Ishikawa (cell line): Measurements from ENCODE around the gene FAU.

Experiments
- CEBPB ChIP-seq: IDR thresholded peaks from 2 replicates; pipeline ENCODE4 v1.6.1; 2012
- CREB1 ChIP-seq: IDR thresholded peaks from 2 replicates; pipeline ENCODE4 v1.6.1; 2012; ENCODE audit warnings: low read depth
- EGR1 ChIP-seq: IDR thresholded peaks from 2 replicates; pipeline ENCODE4 v1.6.1; 2012
- EP300 ChIP-seq: IDR thresholded peaks from 2 replicates; pipeline ENCODE4 v1.6.1; 2012; ENCODE audit warnings: borderline replicate concordance
- FOXM1 ChIP-seq: IDR thresholded peaks from 2 replicates; pipeline ENCODE4 v1.6.1; 2012; ENCODE audit warnings: low read depth, borderline replicate concordance
- NFIC ChIP-seq: IDR thresholded peaks from 2 replicates; pipeline ENCODE4 v1.6.1; 2012
- RAD21 ChIP-seq: IDR thresholded peaks from 2 replicates; pipeline ENCODE4 v1.6.1; 2012; ENCODE audit warnings: low read depth
- TAF1 ChIP-seq: IDR thresholded peaks from 2 replicates; pipeline ENCODE4 v1.6.1; 2012; ENCODE audit warnings: low read depth, mild to moderate bottlenecking
- TCF12 ChIP-seq: IDR thresholded peaks from 2 replicates; pipeline ENCODE4 v1.6.1; 2012; ENCODE audit warnings: low read depth
- TEAD4 ChIP-seq: IDR thresholded peaks from 2 replicates; pipeline ENCODE4 v1.6.1; 2012
- YY1 ChIP-seq: IDR thresholded peaks from 2 replicates; pipeline ENCODE4 v1.6.1; 2012; ENCODE audit warnings: low read depth
- ZBTB7A ChIP-seq: IDR thresholded peaks from 2 replicates; pipeline ENCODE4 v1.6.1; 2012; ENCODE audit warnings: low read depth
- TF ChIP-seq, protein P1 (sequence below): IDR thresholded peaks from 2 replicates; pipeline ENCODE4 v1.6.1; 2012
- TF ChIP-seq, protein P2 (sequence below): IDR thresholded peaks from 2 replicates; pipeline ENCODE4 v1.6.1; 2012
- TF ChIP-seq, protein P3 (sequence below): IDR thresholded peaks from 2 replicates; pipeline ENCODE4 v1.6.1; 2012; ENCODE audit warnings: low read depth, mild to moderate bottlenecking

The FAU gene

DNA sequence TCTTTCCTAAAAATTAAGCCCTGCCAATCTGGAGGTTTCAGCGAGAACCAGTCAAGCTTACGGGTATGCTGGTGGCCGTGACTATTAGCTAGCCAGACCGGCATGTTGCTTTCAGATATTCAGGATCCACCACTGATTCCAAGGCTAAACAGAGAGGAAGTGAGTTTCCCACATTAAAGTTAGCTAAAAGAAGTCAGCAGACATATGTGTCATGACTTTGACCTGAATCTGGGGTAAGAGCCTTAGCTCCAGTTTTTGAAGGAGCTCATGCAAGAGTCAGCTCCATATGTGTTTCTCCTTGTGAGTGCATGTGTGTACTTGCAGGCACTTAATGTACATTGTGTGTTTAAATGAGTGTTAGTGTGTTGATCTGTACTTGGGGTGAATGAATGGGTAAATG, 36.5 kb downstream of the FAU start:
- no peak for TF ChIP-seq CEBPB
- TF ChIP-seq NFIC = no peak
- no peak for TF ChIP-seq TCF12
- no peak for TF ChIP-seq FOXM1
- TF ChIP-seq EGR1 = no peak
- no peak for TF ChIP-seq ZBTB7A
- TF ChIP-seq, protein P1, sequence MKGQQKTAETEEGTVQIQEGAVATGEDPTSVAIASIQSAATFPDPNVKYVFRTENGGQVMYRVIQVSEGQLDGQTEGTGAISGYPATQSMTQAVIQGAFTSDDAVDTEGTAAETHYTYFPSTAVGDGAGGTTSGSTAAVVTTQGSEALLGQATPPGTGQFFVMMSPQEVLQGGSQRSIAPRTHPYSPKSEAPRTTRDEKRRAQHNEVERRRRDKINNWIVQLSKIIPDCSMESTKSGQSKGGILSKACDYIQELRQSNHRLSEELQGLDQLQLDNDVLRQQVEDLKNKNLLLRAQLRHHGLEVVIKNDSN = no peak
- TF ChIP-seq TAF1 = no peak
- TF ChIP-seq EP300 = no peak
- TF ChIP-seq, protein P2, sequence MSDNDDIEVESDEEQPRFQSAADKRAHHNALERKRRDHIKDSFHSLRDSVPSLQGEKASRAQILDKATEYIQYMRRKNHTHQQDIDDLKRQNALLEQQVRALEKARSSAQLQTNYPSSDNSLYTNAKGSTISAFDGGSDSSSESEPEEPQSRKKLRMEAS = no peak
- TF ChIP-seq, protein P3, sequence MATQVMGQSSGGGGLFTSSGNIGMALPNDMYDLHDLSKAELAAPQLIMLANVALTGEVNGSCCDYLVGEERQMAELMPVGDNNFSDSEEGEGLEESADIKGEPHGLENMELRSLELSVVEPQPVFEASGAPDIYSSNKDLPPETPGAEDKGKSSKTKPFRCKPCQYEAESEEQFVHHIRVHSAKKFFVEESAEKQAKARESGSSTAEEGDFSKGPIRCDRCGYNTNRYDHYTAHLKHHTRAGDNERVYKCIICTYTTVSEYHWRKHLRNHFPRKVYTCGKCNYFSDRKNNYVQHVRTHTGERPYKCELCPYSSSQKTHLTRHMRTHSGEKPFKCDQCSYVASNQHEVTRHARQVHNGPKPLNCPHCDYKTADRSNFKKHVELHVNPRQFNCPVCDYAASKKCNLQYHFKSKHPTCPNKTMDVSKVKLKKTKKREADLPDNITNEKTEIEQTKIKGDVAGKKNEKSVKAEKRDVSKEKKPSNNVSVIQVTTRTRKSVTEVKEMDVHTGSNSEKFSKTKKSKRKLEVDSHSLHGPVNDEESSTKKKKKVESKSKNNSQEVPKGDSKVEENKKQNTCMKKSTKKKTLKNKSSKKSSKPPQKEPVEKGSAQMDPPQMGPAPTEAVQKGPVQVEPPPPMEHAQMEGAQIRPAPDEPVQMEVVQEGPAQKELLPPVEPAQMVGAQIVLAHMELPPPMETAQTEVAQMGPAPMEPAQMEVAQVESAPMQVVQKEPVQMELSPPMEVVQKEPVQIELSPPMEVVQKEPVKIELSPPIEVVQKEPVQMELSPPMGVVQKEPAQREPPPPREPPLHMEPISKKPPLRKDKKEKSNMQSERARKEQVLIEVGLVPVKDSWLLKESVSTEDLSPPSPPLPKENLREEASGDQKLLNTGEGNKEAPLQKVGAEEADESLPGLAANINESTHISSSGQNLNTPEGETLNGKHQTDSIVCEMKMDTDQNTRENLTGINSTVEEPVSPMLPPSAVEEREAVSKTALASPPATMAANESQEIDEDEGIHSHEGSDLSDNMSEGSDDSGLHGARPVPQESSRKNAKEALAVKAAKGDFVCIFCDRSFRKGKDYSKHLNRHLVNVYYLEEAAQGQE = no peak
- TF ChIP-seq RAD21 = no peak
- TF ChIP-seq TEAD4 = no peak
- TF ChIP-seq YY1 = no peak
- TF ChIP-seq CREB1 = no peak

DNA sequence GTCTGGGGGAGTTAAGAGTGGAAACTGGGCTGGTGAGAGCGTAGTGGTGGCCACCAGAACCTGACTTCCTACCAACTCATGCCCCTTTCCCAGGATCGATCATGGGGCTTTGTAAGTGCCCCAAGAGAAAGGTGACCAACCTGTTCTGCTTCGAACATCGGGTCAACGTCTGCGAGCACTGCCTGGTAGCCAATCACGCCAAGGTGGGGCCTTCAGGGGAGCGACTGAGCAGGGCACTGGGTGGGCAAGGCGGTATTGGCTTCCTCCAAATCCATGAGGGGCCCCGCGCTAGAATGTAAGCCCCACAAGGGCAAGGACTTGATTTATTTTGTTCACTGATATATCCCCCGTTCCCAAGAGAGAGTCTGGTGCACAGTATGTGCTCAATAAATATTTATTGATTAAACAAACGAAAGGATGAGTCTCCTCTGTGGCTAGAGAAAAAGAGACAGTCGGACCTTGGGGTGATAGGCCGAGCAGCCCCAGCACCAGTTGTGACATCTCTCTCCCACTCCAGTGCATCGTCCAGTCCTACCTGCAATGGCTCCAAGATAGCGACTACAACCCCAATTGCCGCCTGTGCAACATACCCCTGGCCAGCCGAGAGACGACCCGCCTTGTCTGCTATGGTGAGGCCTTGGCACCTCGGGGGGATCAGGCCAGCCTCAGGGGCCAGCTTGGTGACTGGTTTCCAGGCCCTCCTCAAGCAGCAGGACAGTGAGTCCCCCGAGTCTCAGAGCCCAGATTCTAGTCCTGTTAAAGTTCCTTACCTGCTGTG, 37.1 kb downstream of the FAU start:
- no peak for TF ChIP-seq EGR1
- no peak for TF ChIP-seq ZBTB7A
- TF ChIP-seq RAD21 = no peak
- no peak for TF ChIP-seq YY1
- no peak for TF ChIP-seq TEAD4
- TF ChIP-seq TCF12 = no peak
- TF ChIP-seq, protein P3 = no peak
- TF ChIP-seq, protein P2 = no peak

DNA sequence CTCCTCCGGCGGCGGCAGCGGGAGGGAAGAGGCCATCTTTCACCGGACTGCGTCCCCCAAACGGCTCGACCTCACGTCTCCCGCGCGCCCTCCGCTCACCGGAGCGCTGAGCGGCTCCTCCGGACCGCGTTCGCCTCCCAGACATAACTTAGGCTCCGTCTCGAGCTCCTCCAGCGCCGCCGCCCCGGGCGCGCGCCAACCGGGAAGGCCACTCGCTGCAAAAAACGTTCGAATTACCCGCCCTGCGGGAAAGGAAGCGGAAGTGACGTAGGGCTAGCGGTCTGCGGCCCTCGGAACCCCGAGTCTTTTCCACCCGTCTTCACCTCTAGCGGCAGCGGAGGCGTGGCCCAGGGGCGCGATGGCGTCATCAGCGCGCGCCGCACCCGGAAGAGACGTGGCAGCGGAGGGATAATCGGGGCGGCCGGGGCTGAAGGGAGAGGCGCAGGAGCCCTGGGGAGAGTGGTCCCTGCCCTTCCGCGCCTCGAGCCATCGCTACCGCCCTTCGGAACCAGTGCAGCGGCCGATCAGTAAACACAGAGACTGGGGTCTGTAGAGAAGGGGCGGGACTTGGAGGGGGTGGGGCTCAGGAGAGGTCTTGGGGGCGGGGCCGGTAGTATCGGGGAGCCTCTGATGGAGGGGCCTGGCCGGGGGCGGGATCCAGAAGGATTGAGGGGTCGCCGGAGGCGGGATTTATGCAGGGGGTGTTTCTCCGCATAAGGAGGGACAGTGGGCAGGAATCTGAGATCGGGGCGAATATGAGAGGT, 37.9 kb downstream of the FAU start, which contains the start of the genes CDCA5 and ZFPL1:
TSS of gene CDCA5 (minus strand) at position 207 of the 764 bp plus-strand sequence. CDS start at position 145, 62 bp downstream.
TSS of gene ZFPL1 (plus strand) at position 389 of the 764 bp plus-strand sequence. CDS start 477 bp downstream, outside the sequence.
- TF ChIP-seq, protein P1 = peak; percentile 37; the same call in 1 of the 2 replicates
- TF ChIP-seq NFIC (peak; percentile 37; the same call in 1 of the 2 replicates), TEAD4 (0 out of 2 replicates have a peak, but pooled peaks have one; percentile 18), CREB1 (peak; percentile 98), TCF12 (peak; percentile 72), RAD21 (no peak), TAF1 (peak; percentile 78), YY1 (peak; percentile 64; the same call in 1 of the 2 replicates), ZBTB7A (peak; percentile 63; the same call in 1 of the 2 replicates), EGR1 (no peak), CEBPB (no peak), EP300 (peak; percentile 62), FOXM1 (peak; percentile 69; the same call in 1 of the 2 replicates)
- TF ChIP-seq, protein P3 = 0 out of 2 replicates have a peak, but pooled peaks have one; percentile 19
- TF ChIP-seq, protein P2 = peak; percentile 79
